Suprapubic skin (tissue), 3 donors: ENCODE measurements around the gene EVA1A.

Source experiments
- CTCF ChIP-seq, 2 donors: fragments of 200-600 bp in 1 of 2; fragments of 450-650 bp in 1 of 2; sonication (generic) in 1 of 2; IDR thresholded peaks; one replicate each; pipeline ENCODE4 v1.5.1; 2016 to 2019; ENCODE audit warnings: antibody characterized with exemption in 2 of 2, mild to moderate bottlenecking in 1 of 2, moderate library complexity in 1 of 2
- EP300 ChIP-seq: sonication (generic); formaldehyde crosslinking; IDR thresholded peaks from one replicate; pipeline ENCODE4 v1.6.1; 2017; ENCODE audit warnings: antibody characterized with exemption

- TF ChIP-seq CTCF (IDR thresholded peaks at IDR 0.05) (no peak), EP300 (no peak)
Measured at GRCh38 chr2:75495862-75496261, 64.9 kb downstream of the EVA1A start.
